Fibroblast of lung (primary cell): ENCODE measurements around the gene BBS9.

ENCODE experiments used
- EZH2 ChIP-seq: IDR thresholded peaks from 2 replicates; pipeline ENCODE4 v1.5.1; 2012; ENCODE audit warnings: low read length, control low read depth, mild to moderate bottlenecking; ENCODE audit errors: missing control alignments
- TF ChIP-seq, protein P1 (sequence below), 2 donors: IDR thresholded peaks in 1 of 2; conservative IDR thresholded peaks in 1 of 2; 1 replicate in 1 of 2; 2 replicates in 1 of 2; pipeline ENCODE4 v1.5.1; 2011 to 2012; ENCODE audit warnings: low read length in 2 of 2, control low read depth in 1 of 2, inconsistent platforms in 1 of 2, low read depth in 1 of 2, mild to moderate bottlenecking in 1 of 2

GRCh38 chr7:33089142-33089541, 40.2 kb upstream of the BBS9 start:
- TF ChIP-seq, protein P1, sequence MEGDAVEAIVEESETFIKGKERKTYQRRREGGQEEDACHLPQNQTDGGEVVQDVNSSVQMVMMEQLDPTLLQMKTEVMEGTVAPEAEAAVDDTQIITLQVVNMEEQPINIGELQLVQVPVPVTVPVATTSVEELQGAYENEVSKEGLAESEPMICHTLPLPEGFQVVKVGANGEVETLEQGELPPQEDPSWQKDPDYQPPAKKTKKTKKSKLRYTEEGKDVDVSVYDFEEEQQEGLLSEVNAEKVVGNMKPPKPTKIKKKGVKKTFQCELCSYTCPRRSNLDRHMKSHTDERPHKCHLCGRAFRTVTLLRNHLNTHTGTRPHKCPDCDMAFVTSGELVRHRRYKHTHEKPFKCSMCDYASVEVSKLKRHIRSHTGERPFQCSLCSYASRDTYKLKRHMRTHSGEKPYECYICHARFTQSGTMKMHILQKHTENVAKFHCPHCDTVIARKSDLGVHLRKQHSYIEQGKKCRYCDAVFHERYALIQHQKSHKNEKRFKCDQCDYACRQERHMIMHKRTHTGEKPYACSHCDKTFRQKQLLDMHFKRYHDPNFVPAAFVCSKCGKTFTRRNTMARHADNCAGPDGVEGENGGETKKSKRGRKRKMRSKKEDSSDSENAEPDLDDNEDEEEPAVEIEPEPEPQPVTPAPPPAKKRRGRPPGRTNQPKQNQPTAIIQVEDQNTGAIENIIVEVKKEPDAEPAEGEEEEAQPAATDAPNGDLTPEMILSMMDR (conservative IDR thresholded peaks at IDR 0.05 in 1 of 2, IDR thresholded peaks at IDR 0.05 in 1 of 2; ENCODE audit: low read depth in 1 of 2, low read length in 2 of 2): no peak
- TF ChIP-seq EZH2: no peak
